WTC11 (cell line): ENCODE measurements around the gene GGA3. TPM values are rescaled to one million over a fixed set of nuclear protein-coding genes. Genes with fewer than 3 reads are reported as not detected.

Source experiments
- ATAC-seq: fragments of 200-7000 bp; cut with Tn5 transposase; 2 replicates; pipeline ENCODE4 v1.10.0; 2021; ENCODE audit warnings: mild to moderate bottlenecking, moderate library complexity
- CTCF ChIA-PET: fragments of 300-600 bp; sonication (Branson Sonifier 250); formaldehyde crosslinking; loops from one replicate; lab custom pipeline; 2021; ENCODE audit warnings: antibody characterized with exemption; lab: Charles Lee
- POLR2A ChIA-PET: fragments of 350-600 bp; sonication (Branson Sonifier 250); formaldehyde crosslinking; loops from one replicate; lab custom pipeline; 2021; ENCODE audit warnings: antibody characterized with exemption; lab: Charles Lee
- DNase-seq: peaks from one replicate; pipeline ENCODE4 v3.0.0; 2021; ENCODE audit warnings: low spot score
- H3K27ac Mint-ChIP-seq: 2 replicates; pipeline ENCODE4 v1.8.0; 2021; ENCODE audit warnings: mixed read lengths
- H3K27me3 Mint-ChIP-seq: 2 replicates; pipeline ENCODE4 v1.8.0; 2021; ENCODE audit warnings: low read depth, mild to moderate bottlenecking, moderate library complexity, mixed read lengths
- H3K36me3 Mint-ChIP-seq: 2 replicates; pipeline ENCODE4 v1.8.0; 2021; ENCODE audit warnings: mixed read lengths
- H3K4me1 Mint-ChIP-seq: 2 replicates; pipeline ENCODE4 v1.8.0; 2022; ENCODE audit warnings: mixed read lengths
- H3K4me3 Mint-ChIP-seq: 2 replicates; pipeline ENCODE4 v1.8.0; 2021; ENCODE audit warnings: mild to moderate bottlenecking, moderate library complexity, mixed read lengths
- H3K9me3 Mint-ChIP-seq: 2 replicates; pipeline ENCODE4 v1.8.0; 2021; ENCODE audit warnings: mixed read lengths
- CDX4 ChIP-seq: fragments of 250-450 bp; sonication (Bioruptor Pico); IDR thresholded peaks from 2 replicates; pipeline ENCODE4 v1.9.0; 2021; ENCODE audit warnings: moderate library complexity, mild to moderate bottlenecking, inconsistent platforms, borderline replicate concordance
- ERG ChIP-seq: fragments of 250-450 bp; sonication (Bioruptor Pico); IDR thresholded peaks from 2 replicates; pipeline ENCODE4 v1.8.0; 2021; ENCODE audit warnings: mild to moderate bottlenecking
- FOXK1 ChIP-seq: sonication (generic); formaldehyde crosslinking; IDR thresholded peaks from 2 replicates; pipeline ENCODE4 v1.8.0; 2022; ENCODE audit warnings: mild to moderate bottlenecking, moderate library complexity, missing genetic modification reagents
- GTF2I ChIP-seq: fragments of 250-450 bp; sonication (Bioruptor Pico); conservative IDR thresholded peaks from 2 replicates; pipeline ENCODE4 v1.4.0; 2021; ENCODE audit warnings: mild to moderate bottlenecking
- HMGA2 ChIP-seq: fragments of 250-450 bp; sonication (Bioruptor Pico); IDR thresholded peaks from 2 replicates; pipeline ENCODE4 v1.4.0; 2021; ENCODE audit warnings: mild to moderate bottlenecking, moderate library complexity
- JUN ChIP-seq: sonication (generic); formaldehyde crosslinking; IDR thresholded peaks from 2 replicates; pipeline ENCODE4 v1.8.0; 2023; ENCODE audit warnings: mild to moderate bottlenecking, missing genetic modification reagents
- MXD4 ChIP-seq: fragments of 250-450 bp; sonication (Bioruptor Pico); IDR thresholded peaks from 2 replicates; pipeline ENCODE4 v1.8.0; 2021; ENCODE audit warnings: mild to moderate bottlenecking, moderate library complexity, borderline replicate concordance
- NFYB ChIP-seq: sonication (generic); formaldehyde crosslinking; conservative IDR thresholded peaks from 2 replicates; pipeline ENCODE4 v1.8.0; 2022; ENCODE audit warnings: low read depth, missing genetic modification reagents
- NR2C2 ChIP-seq: sonication (generic); formaldehyde crosslinking; IDR thresholded peaks from 2 replicates; pipeline ENCODE4 v1.8.0; 2022; ENCODE audit warnings: mild to moderate bottlenecking, missing genetic modification reagents
- NR3C1 ChIP-seq: sonication (generic); formaldehyde crosslinking; conservative IDR thresholded peaks from 2 replicates; pipeline ENCODE4 v1.8.1; 2023; ENCODE audit warnings: low read depth, mild to moderate bottlenecking, missing genetic modification reagents
- SMAD3 ChIP-seq: sonication (generic); formaldehyde crosslinking; IDR thresholded peaks from 2 replicates; pipeline ENCODE4 v1.8.0; 2022; ENCODE audit warnings: missing genetic modification reagents, mild to moderate bottlenecking, borderline replicate concordance
- TCF7 ChIP-seq: sonication (generic); formaldehyde crosslinking; IDR thresholded peaks from 2 replicates; pipeline ENCODE4 v1.8.0; 2022; ENCODE audit warnings: mild to moderate bottlenecking, low read depth, missing genetic modification reagents, moderate library complexity
- TP53 ChIP-seq: sonication (generic); formaldehyde crosslinking; IDR thresholded peaks from 2 replicates; pipeline ENCODE4 v1.8.1; 2023; ENCODE audit warnings: mild to moderate bottlenecking, missing genetic modification reagents
- USF1 ChIP-seq: sonication (generic); formaldehyde crosslinking; IDR thresholded peaks from 2 replicates; pipeline ENCODE4 v1.8.0; 2022; ENCODE audit warnings: mild to moderate bottlenecking, missing genetic modification reagents
- ZNF121 ChIP-seq: sonication (generic); formaldehyde crosslinking; IDR thresholded peaks from 2 replicates; pipeline ENCODE4 v1.8.0; 2023; ENCODE audit warnings: missing genetic modification reagents
- ZNF138 ChIP-seq: sonication (generic); formaldehyde crosslinking; conservative IDR thresholded peaks from 2 replicates; pipeline ENCODE4 v1.8.1; 2022; ENCODE audit warnings: mild to moderate bottlenecking, moderate library complexity, missing genetic modification reagents
- ZNF219 ChIP-seq: sonication (generic); formaldehyde crosslinking; IDR thresholded peaks from 2 replicates; pipeline ENCODE4 v1.8.0; 2023; ENCODE audit warnings: missing genetic modification reagents, mild to moderate bottlenecking, borderline replicate concordance
- ZNF416 ChIP-seq: fragments of 250-450 bp; sonication (Bioruptor Pico); IDR thresholded peaks from 2 replicates; pipeline ENCODE4 v1.9.0; 2021; ENCODE audit warnings: mild to moderate bottlenecking, inconsistent platforms
- ZNF512 ChIP-seq: sonication (generic); formaldehyde crosslinking; IDR thresholded peaks from 2 replicates; pipeline ENCODE4 v1.8.1; 2022; ENCODE audit warnings: missing genetic modification reagents, borderline replicate concordance
- ZNF671 ChIP-seq: fragments of 250-450 bp; sonication (Bioruptor Pico); IDR thresholded peaks from 2 replicates; pipeline ENCODE4 v1.8.0; 2021; ENCODE audit warnings: mild to moderate bottlenecking
- ZSCAN18 ChIP-seq: fragments of 250-450 bp; sonication (Bioruptor Pico); IDR thresholded peaks from 2 replicates; pipeline ENCODE4 v2.1.2; 2022; ENCODE audit warnings: mild to moderate bottlenecking, moderate library complexity
- total RNA-seq: library from RNA; stranded (reverse); gene quantifications from 3 replicates; pipeline ENCODE4 v1.2.3, GENCODE V29; 2021
- TF ChIP-seq, protein P1 (sequence below): fragments of 250-450 bp; sonication (Bioruptor Pico); conservative IDR thresholded peaks from 2 replicates; pipeline ENCODE4 v1.9.0; 2021; ENCODE audit warnings: mild to moderate bottlenecking
- TF ChIP-seq, protein P2 (sequence below): sonication (generic); formaldehyde crosslinking; IDR thresholded peaks from 2 replicates; pipeline ENCODE4 v1.8.1; 2023; ENCODE audit warnings: mild to moderate bottlenecking, moderate library complexity, missing genetic modification reagents
- TF ChIP-seq, protein P3 (sequence below): sonication (generic); formaldehyde crosslinking; IDR thresholded peaks from 2 replicates; pipeline ENCODE4 v1.8.1; 2022; ENCODE audit warnings: low read depth, missing genetic modification reagents, borderline replicate concordance

The GGA3 gene
- total RNA-seq, 1 experiment from 2014 or later = 66.9 TPM

DNA sequence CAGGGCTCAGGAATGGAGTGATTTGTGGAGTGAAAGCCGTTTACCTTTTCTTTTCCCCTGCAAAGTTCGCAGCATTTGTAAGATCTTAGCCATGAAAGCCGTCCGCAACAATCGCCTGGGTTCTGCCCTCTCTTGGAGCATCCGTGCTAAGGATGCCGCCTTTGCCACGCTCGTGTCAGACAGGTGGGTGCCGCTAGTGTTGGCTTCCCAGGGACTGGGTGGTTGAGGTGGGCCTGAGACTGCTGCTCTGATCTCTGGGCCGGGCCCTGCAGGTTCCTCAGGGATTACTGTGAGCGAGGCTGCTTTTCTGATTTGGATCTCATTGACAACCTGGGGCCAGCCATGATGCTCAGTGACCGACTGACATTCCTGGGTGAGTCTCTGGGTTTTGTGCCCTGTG lies 28.6 kb downstream of the GGA3 start (continued):
- TF ChIP-seq NR2C2 (CRISPR knock-in tag) (no peak), ZNF416 (no peak), TCF7 (CRISPR knock-in tag) (no peak), MXD4 (no peak), GTF2I (no peak), HMGA2 (no peak), TP53 (CRISPR knock-in tag) (no peak), NFYB (CRISPR knock-in tag) (no peak), ZNF138 (no peak), ZNF671 (no peak), ZNF512 (CRISPR knock-in tag) (no peak), SMAD3 (CRISPR knock-in tag) (no peak), USF1 (CRISPR knock-in tag) (no peak)
- TF ChIP-seq, protein P1, sequence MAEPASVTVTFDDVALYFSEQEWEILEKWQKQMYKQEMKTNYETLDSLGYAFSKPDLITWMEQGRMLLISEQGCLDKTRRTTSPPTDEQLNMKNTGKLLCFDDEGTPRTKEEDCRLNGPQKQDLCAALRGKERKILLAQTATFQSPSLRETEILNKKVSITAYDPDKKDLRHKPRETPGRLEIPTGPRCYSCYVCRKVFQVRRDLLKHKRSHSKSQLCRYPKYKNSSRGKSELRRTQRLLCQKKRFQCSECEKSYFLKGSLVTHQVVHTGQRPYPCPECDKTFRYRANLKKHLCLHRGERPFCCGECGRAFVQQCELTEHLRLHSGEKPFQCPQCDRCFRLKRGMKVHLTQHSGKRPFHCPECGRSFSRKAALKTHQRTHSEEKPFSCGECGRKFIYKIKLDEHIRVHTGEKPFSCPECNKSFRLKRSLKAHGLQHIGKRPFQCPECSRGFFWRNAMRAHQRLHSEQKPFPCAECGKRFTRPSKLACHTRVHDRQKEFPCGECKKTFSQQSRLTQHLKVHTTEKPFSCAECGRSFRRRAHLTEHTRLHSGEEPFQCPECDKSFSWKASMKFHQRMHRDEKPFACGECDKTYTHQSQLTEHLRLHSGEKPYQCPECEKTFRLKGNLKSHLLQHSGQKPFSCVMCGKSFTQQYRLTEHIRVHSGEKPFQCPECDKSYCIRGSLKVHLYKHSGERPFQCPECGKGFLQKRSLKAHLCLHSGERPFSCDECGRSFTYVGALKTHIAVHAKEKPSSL = no peak
- TF ChIP-seq, protein P2, sequence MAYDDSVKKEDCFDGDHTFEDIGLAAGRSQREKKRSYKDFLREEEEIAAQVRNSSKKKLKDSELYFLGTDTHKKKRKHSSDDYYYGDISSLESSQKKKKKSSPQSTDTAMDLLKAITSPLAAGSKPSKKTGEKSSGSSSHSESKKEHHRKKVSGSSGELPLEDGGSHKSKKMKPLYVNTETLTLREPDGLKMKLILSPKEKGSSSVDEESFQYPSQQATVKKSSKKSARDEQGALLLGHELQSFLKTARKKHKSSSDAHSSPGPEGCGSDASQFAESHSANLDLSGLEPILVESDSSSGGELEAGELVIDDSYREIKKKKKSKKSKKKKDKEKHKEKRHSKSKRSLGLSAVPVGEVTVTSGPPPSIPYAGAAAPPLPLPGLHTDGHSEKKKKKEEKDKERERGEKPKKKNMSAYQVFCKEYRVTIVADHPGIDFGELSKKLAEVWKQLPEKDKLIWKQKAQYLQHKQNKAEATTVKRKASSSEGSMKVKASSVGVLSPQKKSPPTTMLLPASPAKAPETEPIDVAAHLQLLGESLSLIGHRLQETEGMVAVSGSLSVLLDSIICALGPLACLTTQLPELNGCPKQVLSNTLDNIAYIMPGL (CRISPR knock-in tag) = no peak

- ATAC-seq = no peak
- no peaks in the 10 kb centered on the region for H3K9me3 Mint-ChIP-seq
- H3K4me1 Mint-ChIP-seq = no peaks in the 10 kb centered on the region
- no peak overlapping the region for H3K27ac Mint-ChIP-seq
- H3K27me3 Mint-ChIP-seq = no peaks in the 10 kb centered on the region
- H3K36me3 Mint-ChIP-seq = peaks cover 70% of the 10 kb centered on the region
- ChIA-PET CTCF (interaction anchor here (2.0 to 6.4 kb wide), 2 partner anchors 8 to 101 kb away, joined by 4 to 62 read pairs; partner anchors contain the start of gene NT5C), POLR2A (interaction anchor here (0.6 kb wide), 1 partner anchor 41 kb away, joined by 6 read pairs; no protein-coding TSS in a partner anchor)
- no peak for DNase-seq
- H3K4me3 Mint-ChIP-seq = no peak overlapping the region
- TF ChIP-seq JUN (CRISPR knock-in tag) = no peak
- TF ChIP-seq ZNF219 (CRISPR knock-in tag) = no peak
- TF ChIP-seq, protein P3, sequence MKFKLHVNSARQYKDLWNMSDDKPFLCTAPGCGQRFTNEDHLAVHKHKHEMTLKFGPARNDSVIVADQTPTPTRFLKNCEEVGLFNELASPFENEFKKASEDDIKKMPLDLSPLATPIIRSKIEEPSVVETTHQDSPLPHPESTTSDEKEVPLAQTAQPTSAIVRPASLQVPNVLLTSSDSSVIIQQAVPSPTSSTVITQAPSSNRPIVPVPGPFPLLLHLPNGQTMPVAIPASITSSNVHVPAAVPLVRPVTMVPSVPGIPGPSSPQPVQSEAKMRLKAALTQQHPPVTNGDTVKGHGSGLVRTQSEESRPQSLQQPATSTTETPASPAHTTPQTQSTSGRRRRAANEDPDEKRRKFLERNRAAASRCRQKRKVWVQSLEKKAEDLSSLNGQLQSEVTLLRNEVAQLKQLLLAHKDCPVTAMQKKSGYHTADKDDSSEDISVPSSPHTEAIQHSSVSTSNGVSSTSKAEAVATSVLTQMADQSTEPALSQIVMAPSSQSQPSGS (CRISPR knock-in tag) = no peak
- no peak for TF ChIP-seq NR3C1
- no peak for TF ChIP-seq ZNF121
- no peak for TF ChIP-seq ZNF512 (CRISPR knock-in tag)
- no peak for TF ChIP-seq ZSCAN18
- TF ChIP-seq ZNF138 = no peak
- no peak for TF ChIP-seq CDX4 (CRISPR knock-in tag)
- TF ChIP-seq FOXK1 (CRISPR knock-in tag) = no peak
- no peak for TF ChIP-seq ERG (CRISPR knock-in tag)
- TF ChIP-seq GTF2I = no peak
Observed at GRCh38 chr17:75231741-75232464, 29.5 kb downstream of the GGA3 start.
